ENCODE data around the gene UBR4. TPM values are rescaled to one million over a fixed set of nuclear protein-coding genes. Genes with fewer than 3 reads are reported as not detected.

Gene UBR4
- total and polyA plus RNA-seq, 2 of the 8 experiments (the other 6 are each of a cell fraction or from before 2014, with no cell fraction given) = 139 to 152 TPM

DNA sequence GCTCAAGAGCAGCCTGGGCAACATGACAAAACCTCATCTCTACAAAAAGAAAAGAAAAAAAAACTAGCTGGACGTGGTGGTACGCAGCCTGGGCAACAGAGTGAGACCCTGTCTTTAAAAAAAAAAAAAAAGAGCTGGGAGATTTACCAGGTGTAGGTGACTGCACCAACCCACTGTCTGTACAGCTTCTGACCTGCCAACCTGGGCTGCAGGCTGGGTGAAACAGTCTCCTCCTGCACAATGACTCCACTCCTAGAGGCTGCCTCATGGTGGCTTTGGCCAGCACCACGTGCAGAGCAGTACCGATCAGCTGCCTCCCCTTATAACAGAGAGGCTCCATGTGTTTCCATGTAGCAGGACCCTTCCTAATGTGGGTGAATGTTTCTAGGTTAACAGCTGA lies 45.2 kb upstream of the UBR4 start:
- no peak overlapping the region for H3K23ac ChIP-seq (ENCODE audit: insufficient read length)
- no peak overlapping the region for H2BK12ac ChIP-seq (ENCODE audit: low read depth, low read length)
- H3K9me3 ChIP-seq (ENCODE audit: insufficient read depth in 2 of 2, low read depth in 1 of 2, low read length in 1 of 2) = no peaks in the 10 kb centered on the region
- H4K91ac ChIP-seq (replicated peaks; ENCODE audit: insufficient read length, low read length) = no peak overlapping the region
- H2BK15ac ChIP-seq (ENCODE audit: low read length) = no peak overlapping the region
- CTCF ChIA-PET (ENCODE audit: partially characterized antibody) = interaction anchor here (0.6 to 1.5 kb wide), 3 partner anchors 207 to 348 kb away, joined by 3 to 5 read pairs (median 3); no protein-coding TSS in a partner anchor
- no peak overlapping the region for H4K5ac ChIP-seq (ENCODE audit: insufficient read length, low read depth, low read length)
- H3K18ac ChIP-seq (ENCODE audit: extremely low read depth, low read length) = no peak overlapping the region
- no peak overlapping the region for H3K14ac ChIP-seq (ENCODE audit: insufficient read length)
- no peak overlapping the region for H3K4ac ChIP-seq (replicated peaks; ENCODE audit: insufficient read length, low read depth, low read length)
- no peak overlapping the region for H3K56ac ChIP-seq (replicated peaks; ENCODE audit: insufficient read length, low read depth, low read length)
- DNase-seq (ENCODE audit: low read depth in 1 of 2, low spot score in 2 of 2) (no peak), FAIRE-seq (no peak)
- no peak overlapping the region for H2BK5ac ChIP-seq (ENCODE audit: low read depth, low read length)
- peaks cover 19% of the 10 kb centered on the region for H3K79me1 ChIP-seq (ENCODE audit: low read depth, low read length)
- POLR2A ChIA-PET (ENCODE audit: partially characterized antibody) = interaction anchor here (0.6 to 5.8 kb wide), 8 partner anchors 8 to 63 kb away, joined by 3 to 83 read pairs (median 4); no protein-coding TSS in a partner anchor
- peaks cover 0 to 10% (median 6%) of the 10 kb centered on the region in 4 experiments; a peak in 5 of 7 replicates for H3K4me1 ChIP-seq (replicated peaks in 1 of 4; ENCODE audit: control insufficient read depth in 3 of 4, insufficient read depth in 4 of 4, low read length in 3 of 4)
- H3K4me3 ChIP-seq (ENCODE audit: extremely low read depth in 1 of 4, insufficient read depth in 2 of 4, low read depth in 3 of 4, low read length in 4 of 4) = no peak overlapping the region
- no peak overlapping the region for H2BK20ac ChIP-seq (ENCODE audit: low read length)
- H3K27me3 ChIP-seq (replicated peaks in 1 of 4; ENCODE audit: control insufficient read depth in 3 of 4, extremely low read depth in 1 of 4, insufficient read depth in 3 of 4, low read length in 3 of 4) = no peaks in the 10 kb centered on the region
- H3K79me2 ChIP-seq (ENCODE audit: control insufficient read depth in 1 of 2, insufficient read depth in 2 of 2, low read length in 2 of 2) = peaks cover 28 to 55% of the 10 kb centered on the region in 2 experiments
- 87% methylated on average over 4 of the region's 4 CpGs; no CpG with 5 or more reads in 1 of the 2 experiments for WGBS, 2 experiments (ENCODE audit: extremely low coverage in 1 of 2, insufficient coverage in 1 of 2, insufficient read length in 1 of 2, insufficient replicate concordance in 2 of 2, low coverage in 1 of 2, low lambda C conversion rate in 2 of 2, missing lambda C conversion rate in 1 of 2)
- H2BK120ac ChIP-seq (replicated peaks; ENCODE audit: low read depth, low read length) = no peak overlapping the region
- no peak overlapping the region for H3K27ac ChIP-seq (ENCODE audit: low read depth, low read length)
- H3K9ac ChIP-seq (replicated peaks in 1 of 4; ENCODE audit: extremely low read depth in 1 of 4, low read depth in 3 of 4, low read length in 3 of 4) = peak overlapping the region in 2 of 4 experiments; percentile 25 to 29; a peak in 2 of 7 replicates
- H3K23me2 ChIP-seq (ENCODE audit: low read depth, low read length) = peaks cover 4% of the 10 kb centered on the region
- no peak overlapping the region for H2AFZ ChIP-seq (ENCODE audit: low read length)
- peaks cover 12 to 33% of the 10 kb centered on the region in 2 experiments for H4K20me1 ChIP-seq (replicated peaks in 1 of 2; ENCODE audit: control insufficient read depth in 1 of 2, insufficient read depth in 2 of 2, low read length in 2 of 2)
- no peak overlapping the region for H2AK5ac ChIP-seq (ENCODE audit: low read depth, low read length)
- no peak overlapping the region for H3K4me2 ChIP-seq (ENCODE audit: insufficient read depth in 1 of 2, low read depth in 2 of 2, low read length in 2 of 2)
- TF ChIP-seq POLR2A (IDR thresholded peaks at IDR 0.05; ENCODE audit: control extremely low read depth in 1 of 2, low read depth in 2 of 2, low read length in 2 of 2) = 0 out of 3 replicates have a peak, but pooled peaks of 1 of the 2 experiments have one; percentile 24
- TF ChIP-seq SIN3A (conservative IDR thresholded peaks at IDR 0.05 in 1 of 2, IDR thresholded peaks at IDR 0.05 in 1 of 2; ENCODE audit: low read depth in 1 of 2, low read length in 2 of 2) = no peak
- H4K8ac ChIP-seq (ENCODE audit: extremely low read depth, insufficient read depth, low read length) = no peak overlapping the region
- H3K36me3 ChIP-seq (ENCODE audit: control insufficient read depth in 2 of 4, insufficient read depth in 4 of 4, low read length in 3 of 4) = peaks cover 36 to 56% (median 46%) of the 10 kb centered on the region in 4 experiments
